Endometrium (tissue), 2 donors: ENCODE data around the gene EXT2.

Experiments used
- FAIRE-seq: peaks from 2 replicates; lab custom pipeline; 2012; peaks lifted over from hg19 to GRCh38; lab: Jason Lieb, UNC
- donor health status: control.
- donor health status: control.

EXT2 gene

GRCh38 chr11:44085330-44085729, 10.1 kb upstream of the EXT2 start:
- no peak for FAIRE-seq

GRCh38 chr11:44088377-44088776, 7.1 kb upstream of the EXT2 start:
- FAIRE-seq: no peak

- FAIRE-seq: no peak
Measured at GRCh38 chr11:44088871-44089270, 6.6 kb upstream of the EXT2 start.

- no peak for FAIRE-seq
Measured at GRCh38 chr11:44090539-44090938, 4.9 kb upstream of the EXT2 start.

GRCh38 chr11:44094260-44094868, 1.1 kb upstream of the EXT2 start:
- peak; percentile 35 for FAIRE-seq

- no peak for FAIRE-seq
Measured at GRCh38 chr11:44096360-44097185, 1.1 kb downstream of the EXT2 start.

- no peak for FAIRE-seq
Measured at GRCh38 chr11:44097821-44098220, 2.3 kb downstream of the EXT2 start.

- no peak for FAIRE-seq
Measured at GRCh38 chr11:44101098-44101497, 5.6 kb downstream of the EXT2 start.

- FAIRE-seq: no peak
Measured at GRCh38 chr11:44104481-44105294, 9.2 kb downstream of the EXT2 start.

GRCh38 chr11:44108260-44108659, 12.8 kb downstream of the EXT2 start:
- no peak for FAIRE-seq

GRCh38 chr11:44110231-44110679, 14.8 kb downstream of the EXT2 start:
- FAIRE-seq: peak; percentile 72

GRCh38 chr11:44112091-44112821, 16.8 kb downstream of the EXT2 start:
- no peak for FAIRE-seq

- FAIRE-seq: no peak
Measured at GRCh38 chr11:44113018-44113417, 17.5 kb downstream of the EXT2 start.

- no peak for FAIRE-seq
Measured at GRCh38 chr11:44113572-44113971, 18.1 kb downstream of the EXT2 start.

GRCh38 chr11:44116234-44116830, 20.9 kb downstream of the EXT2 start:
- FAIRE-seq: no peak

GRCh38 chr11:44120169-44120568, 24.7 kb downstream of the EXT2 start:
- FAIRE-seq: no peak

- FAIRE-seq: no peak
Measured at GRCh38 chr11:44125598-44125997, 30.1 kb downstream of the EXT2 start.

- no peak for FAIRE-seq
Measured at GRCh38 chr11:44126304-44126703, 30.8 kb downstream of the EXT2 start.

GRCh38 chr11:44127130-44127529, 31.7 kb downstream of the EXT2 start:
- no peak for FAIRE-seq

GRCh38 chr11:44128729-44129128, 33.3 kb downstream of the EXT2 start:
- no peak for FAIRE-seq

- no peak for FAIRE-seq
Measured at GRCh38 chr11:44130751-44131150, 35.3 kb downstream of the EXT2 start.
